MM.1S (cell line): ENCODE results near the gene SLC25A20.

Source experiments
- DNase-seq: peaks from one replicate; pipeline ENCODE4 v3.0.0-alpha.2; 2015
- H2AFZ ChIP-seq: fragments of 300-600 bp; sonication (generic); 2 replicates; pipeline ENCODE4 v1.6.0; 2016; ENCODE audit warnings: antibody characterized with exemption, low read length
- H3F3A ChIP-seq: fragments of 300-600 bp; sonication (generic); 2 replicates; pipeline ENCODE4 v1.6.1; 2016; ENCODE audit warnings: mild to moderate bottlenecking, antibody characterized with exemption, low read length, moderate library complexity, mixed read lengths; ENCODE audit not compliant: insufficient read depth
- H3K27ac ChIP-seq: fragments of 300-600 bp; sonication (generic); 2 replicates; pipeline ENCODE4 v1.5.1; 2016; ENCODE audit warnings: mild to moderate bottlenecking, low read length
- H3K27me3 ChIP-seq: fragments of 300-600 bp; sonication (generic); replicated peaks from 2 replicates; pipeline ENCODE4 v1.6.0; 2016; ENCODE audit warnings: low read length; ENCODE audit not compliant: insufficient read depth
- H3K36me3 ChIP-seq: fragments of 300-600 bp; sonication (generic); replicated peaks from 2 replicates; pipeline ENCODE4 v1.6.1; 2016; ENCODE audit warnings: mild to moderate bottlenecking, low read length, mixed read lengths; ENCODE audit not compliant: insufficient read depth
- H3K4me1 ChIP-seq: fragments of 300-600 bp; sonication (generic); 2 replicates; pipeline ENCODE4 v1.6.1; 2016; ENCODE audit warnings: low read length, mixed read lengths
- H3K4me2 ChIP-seq: fragments of 300-600 bp; sonication (generic); 2 replicates; pipeline ENCODE4 v1.6.0; 2016; ENCODE audit warnings: low read depth, low read length
- H3K4me3 ChIP-seq: fragments of 300-600 bp; sonication (generic); 2 replicates; pipeline ENCODE4 v1.5.1; 2016; ENCODE audit warnings: low read length, mixed read lengths
- H3K79me2 ChIP-seq: fragments of 300-600 bp; sonication (generic); 2 replicates; pipeline ENCODE4 v1.6.1; 2016; ENCODE audit warnings: mixed run types, low read length, mixed read lengths
- H3K9ac ChIP-seq: fragments of 300-600 bp; sonication (generic); 2 replicates; pipeline ENCODE4 v1.6.1; 2016; ENCODE audit warnings: low read length, mixed read lengths
- H3K9me2 ChIP-seq: fragments of 300-600 bp; sonication (generic); replicated peaks from 2 replicates; pipeline ENCODE4 v1.6.1; 2016; ENCODE audit warnings: mild to moderate bottlenecking, low read length, mixed read lengths; ENCODE audit not compliant: insufficient read depth
- H3K9me3 ChIP-seq: fragments of 300-600 bp; sonication (generic); replicated peaks from 2 replicates; pipeline ENCODE4 v1.6.1; 2016; ENCODE audit warnings: mild to moderate bottlenecking, low read length, mixed read lengths; ENCODE audit not compliant: insufficient read depth
- H4K20me1 ChIP-seq: fragments of 300-600 bp; sonication (generic); 2 replicates; pipeline ENCODE4 v1.6.1; 2016; ENCODE audit warnings: mild to moderate bottlenecking, low read length, moderate library complexity, mixed read lengths; ENCODE audit not compliant: insufficient read depth
- EZH2 ChIP-seq: fragments of 300-600 bp; sonication (generic); optimal IDR thresholded peaks from 2 replicates; pipeline ENCODE3; 2017; ENCODE audit warnings: low read depth, mild to moderate bottlenecking, antibody characterized with exemption, low read length, mixed read lengths
- EZH2phosphoT487 ChIP-seq: fragments of 300-600 bp; sonication (generic); IDR thresholded peaks from 2 replicates; pipeline ENCODE4 v1.6.1; 2018; ENCODE audit warnings: antibody characterized with exemption, low read length
- TF ChIP-seq, protein P1 (sequence below): fragments of 300-600 bp; sonication (generic); IDR thresholded peaks from 2 replicates; pipeline ENCODE4 v1.5.1; 2016; ENCODE audit warnings: antibody characterized with exemption, low read length, mixed read lengths

Gene SLC25A20

DNA sequence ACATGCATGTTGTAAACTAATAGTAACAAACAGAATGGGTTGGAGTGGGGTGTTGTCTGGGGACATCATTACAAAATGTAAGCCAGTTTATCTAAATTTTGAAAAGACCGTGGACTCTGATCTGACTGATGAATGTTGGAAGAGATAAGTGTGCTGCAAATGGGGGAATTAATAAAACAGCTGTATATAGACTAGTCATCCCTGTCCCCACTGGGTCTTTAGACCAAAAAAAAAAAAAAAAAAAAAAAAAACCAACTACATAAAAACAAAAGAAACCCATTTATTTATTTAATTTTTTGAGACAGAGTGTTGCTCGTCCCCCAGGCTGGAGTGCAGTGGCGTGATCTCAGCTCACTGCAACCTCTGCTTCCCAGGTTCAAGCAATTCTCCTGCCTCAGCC, 40.0 kb upstream of the SLC25A20 start:
- Histone ChIP-seq H3K4me3 (no peak overlapping the region), H3K4me2 (peak overlapping the region; percentile 25; the same call in 1 of the 2 replicates), H3K9me2 (no peaks in the 10 kb centered on the region), H3K4me1 (peaks cover 20% of the 10 kb centered on the region), H3K9me3 (no peaks in the 10 kb centered on the region), H4K20me1 (no peaks in the 10 kb centered on the region), H3F3A (peaks cover 4% of the 10 kb centered on the region), H3K27me3 (no peaks in the 10 kb centered on the region), H3K36me3 (peaks cover 5% of the 10 kb centered on the region; the same call in 1 of the 2 replicates), H3K9ac (no peak overlapping the region), H3K27ac (no peak overlapping the region), H3K79me2 (peaks cover 71% of the 10 kb centered on the region), H2AFZ (no peak overlapping the region)
- DNase-seq = no peak
- TF ChIP-seq EZH2phosphoT487 (no peak), EZH2 (no peak)
- TF ChIP-seq, protein P1, sequence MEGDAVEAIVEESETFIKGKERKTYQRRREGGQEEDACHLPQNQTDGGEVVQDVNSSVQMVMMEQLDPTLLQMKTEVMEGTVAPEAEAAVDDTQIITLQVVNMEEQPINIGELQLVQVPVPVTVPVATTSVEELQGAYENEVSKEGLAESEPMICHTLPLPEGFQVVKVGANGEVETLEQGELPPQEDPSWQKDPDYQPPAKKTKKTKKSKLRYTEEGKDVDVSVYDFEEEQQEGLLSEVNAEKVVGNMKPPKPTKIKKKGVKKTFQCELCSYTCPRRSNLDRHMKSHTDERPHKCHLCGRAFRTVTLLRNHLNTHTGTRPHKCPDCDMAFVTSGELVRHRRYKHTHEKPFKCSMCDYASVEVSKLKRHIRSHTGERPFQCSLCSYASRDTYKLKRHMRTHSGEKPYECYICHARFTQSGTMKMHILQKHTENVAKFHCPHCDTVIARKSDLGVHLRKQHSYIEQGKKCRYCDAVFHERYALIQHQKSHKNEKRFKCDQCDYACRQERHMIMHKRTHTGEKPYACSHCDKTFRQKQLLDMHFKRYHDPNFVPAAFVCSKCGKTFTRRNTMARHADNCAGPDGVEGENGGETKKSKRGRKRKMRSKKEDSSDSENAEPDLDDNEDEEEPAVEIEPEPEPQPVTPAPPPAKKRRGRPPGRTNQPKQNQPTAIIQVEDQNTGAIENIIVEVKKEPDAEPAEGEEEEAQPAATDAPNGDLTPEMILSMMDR = no peak

DNA sequence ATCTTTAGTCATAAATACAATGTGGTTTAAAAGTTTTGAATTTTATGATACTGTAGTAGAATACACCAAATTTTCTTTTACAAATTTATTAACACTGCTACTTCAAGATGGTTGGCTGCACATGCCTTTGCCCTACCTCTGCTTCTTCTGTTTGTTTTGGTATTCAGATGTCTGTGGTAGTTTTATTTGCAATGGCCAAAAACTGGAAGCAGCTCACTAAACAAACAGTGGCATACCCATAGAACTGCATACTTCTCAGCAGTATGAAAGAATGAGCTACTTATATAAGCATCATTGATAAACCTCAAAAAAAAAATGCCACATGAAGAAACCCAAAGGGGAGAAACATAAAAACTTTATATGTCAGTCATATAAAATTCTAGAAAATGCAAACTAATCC, 39.5 kb upstream of the SLC25A20 start:
- Histone ChIP-seq H3F3A (peaks cover 2% of the 10 kb centered on the region), H3K4me1 (peaks cover 15% of the 10 kb centered on the region), H4K20me1 (no peaks in the 10 kb centered on the region), H3K9me3 (no peaks in the 10 kb centered on the region), H3K9ac (no peak overlapping the region), H3K4me3 (no peak overlapping the region), H3K79me2 (peaks cover 71% of the 10 kb centered on the region), H3K4me2 (peak overlapping the region; percentile 25; the same call in 1 of the 2 replicates), H3K27me3 (no peaks in the 10 kb centered on the region), H2AFZ (no peak overlapping the region), H3K27ac (no peak overlapping the region), H3K36me3 (peaks cover 5% of the 10 kb centered on the region; the same call in 1 of the 2 replicates), H3K9me2 (no peaks in the 10 kb centered on the region)
- TF ChIP-seq EZH2 (no peak), EZH2phosphoT487 (no peak)
- TF ChIP-seq, protein P1 = no peak
- no peak for DNase-seq

DNA sequence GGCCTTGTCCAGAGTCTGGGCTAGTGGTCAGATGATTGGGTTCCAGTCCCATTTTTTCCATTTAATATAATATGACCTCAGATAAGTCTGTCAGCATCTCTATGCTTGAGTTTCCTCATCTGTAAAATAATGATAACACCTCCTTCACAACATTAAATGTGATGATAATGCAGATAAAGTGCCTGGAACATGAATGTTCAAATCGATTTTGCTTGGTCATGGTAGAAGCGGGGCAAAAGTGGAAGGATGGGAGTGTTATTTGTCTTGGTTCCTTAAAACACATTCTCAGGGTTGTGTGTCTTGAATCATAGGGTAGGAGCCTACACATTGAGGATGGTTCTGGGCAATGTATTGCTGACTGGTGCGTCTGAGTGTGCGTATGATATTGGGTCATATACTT, 36.8 kb upstream of the SLC25A20 start:
- Histone ChIP-seq H3K27me3 (no peaks in the 10 kb centered on the region), H3K79me2 (peaks cover 82% of the 10 kb centered on the region), H2AFZ (no peak overlapping the region), H4K20me1 (peaks cover 10% of the 10 kb centered on the region; the same call in 1 of the 2 replicates), H3K4me1 (peaks cover 12% of the 10 kb centered on the region), H3K9me3 (no peaks in the 10 kb centered on the region), H3K27ac (no peak overlapping the region), H3F3A (no peaks in the 10 kb centered on the region), H3K9me2 (no peaks in the 10 kb centered on the region), H3K9ac (no peak overlapping the region), H3K36me3 (peaks cover 5% of the 10 kb centered on the region; the same call in 1 of the 2 replicates), H3K4me2 (no peak overlapping the region), H3K4me3 (no peak overlapping the region)
- no peak for DNase-seq
- TF ChIP-seq, protein P1 = no peak
- TF ChIP-seq EZH2 (no peak), EZH2phosphoT487 (no peak)
